DMS 273 treated with DMSO at 0.1 percent for 48 hours (cell line): ENCODE results near the gene CHRNA3.
"Not testable (repeated sequence)": the region's sequence is repeated elsewhere in the genome, so short reads cannot be mapped to it uniquely, and the experiment has no call there.

ENCODE experiments used
- DNase-seq: peaks from one replicate; lab custom pipeline; 2025; lab: John Stamatoyannopoulos, UW

CHRNA3 gene

GRCh38 chr15:78560201-78560600 is 60.6 kb downstream of the CHRNA3 start:
- DNase-seq = not testable (repeated sequence)

- no peak for DNase-seq
These were observed 68.2 kb downstream of the CHRNA3 start for GRCh38 chr15:78552597-78552996.

- DNase-seq = no peak
These were observed 68.9 kb downstream of the CHRNA3 start for GRCh38 chr15:78551902-78552301.

- DNase-seq = no peak
These were observed 70.0 kb downstream of the CHRNA3 start for GRCh38 chr15:78550815-78551214.

- no peak for DNase-seq
These were observed 70.6 kb downstream of the CHRNA3 start for GRCh38 chr15:78550194-78550593.
